Nephron (organoid): Measurements from ENCODE around the gene PRKN.

Experiments
- H3K27ac Mint-ChIP-seq, 3 experiments: 2 replicates each; pipeline ENCODE4 v1.8.0; 2020; ENCODE audit warnings: mixed read lengths in 3 of 3, mild to moderate bottlenecking in 2 of 3, moderate library complexity in 1 of 3
- H3K27me3 Mint-ChIP-seq: 2 replicates; pipeline ENCODE4 v1.8.0; 2021; ENCODE audit warnings: low read depth, mild to moderate bottlenecking, moderate library complexity, mixed read lengths
- H3K36me3 Mint-ChIP-seq: 2 replicates; pipeline ENCODE4 v1.8.0; 2020; ENCODE audit warnings: low read depth, mixed read lengths
- H3K4me1 Mint-ChIP-seq: 2 replicates; pipeline ENCODE4 v1.8.0; 2020; ENCODE audit warnings: mixed read lengths
- H3K4me3 Mint-ChIP-seq, 3 experiments: 2 replicates each; pipeline ENCODE4 v1.8.0; 2020; ENCODE audit warnings: mild to moderate bottlenecking in 3 of 3, mixed read lengths in 3 of 3, moderate library complexity in 2 of 3
- H3K9me3 Mint-ChIP-seq: 2 replicates; pipeline ENCODE4 v1.8.0; 2020; ENCODE audit warnings: mixed read lengths
- CTCF ChIP-seq, 3 experiments: fragments of 200-600 bp; sonication (generic); IDR thresholded peaks; one replicate each; pipeline ENCODE4 v1.5.0; 2021; ENCODE audit warnings: antibody characterized with exemption in 3 of 3; ENCODE audit not compliant: unreplicated experiment in 3 of 3

The PRKN gene

DNA sequence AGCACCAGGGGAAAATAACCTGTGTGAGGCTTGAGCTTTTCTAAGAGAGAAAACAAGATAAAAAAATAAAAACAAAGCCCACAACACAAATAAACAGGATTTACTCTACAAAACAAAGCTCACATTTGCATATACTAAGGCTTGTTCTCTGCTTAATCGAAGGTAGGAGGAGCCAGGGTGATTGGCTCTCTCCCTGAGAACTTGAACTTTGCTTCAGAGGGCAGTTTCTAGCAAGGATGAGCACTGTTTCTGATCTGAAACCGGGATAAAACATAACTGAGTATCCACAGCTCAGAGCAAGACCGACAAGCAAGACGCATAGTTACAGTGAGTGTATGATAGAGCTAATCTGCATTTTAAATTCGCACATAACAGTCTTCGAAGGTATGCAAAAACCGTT is 200.6 kb downstream of the PRKN start:
- Mint-ChIP-seq H3K36me3 (no peaks in the 10 kb centered on the region), H3K4me1 (no peaks in the 10 kb centered on the region), H3K4me3 (no peak overlapping the region), H3K27me3 (no peaks in the 10 kb centered on the region), H3K9me3 (no peaks in the 10 kb centered on the region), H3K27ac (no peak overlapping the region)
- no peak for TF ChIP-seq CTCF (IDR thresholded peaks at IDR 0.05; ENCODE audit: unreplicated experiment in 3 of 3)

- no peaks in the 10 kb centered on the region for H3K9me3 Mint-ChIP-seq
These were observed 202.4 kb downstream of the PRKN start for GRCh38 chr6:162525181-162525580.

DNA sequence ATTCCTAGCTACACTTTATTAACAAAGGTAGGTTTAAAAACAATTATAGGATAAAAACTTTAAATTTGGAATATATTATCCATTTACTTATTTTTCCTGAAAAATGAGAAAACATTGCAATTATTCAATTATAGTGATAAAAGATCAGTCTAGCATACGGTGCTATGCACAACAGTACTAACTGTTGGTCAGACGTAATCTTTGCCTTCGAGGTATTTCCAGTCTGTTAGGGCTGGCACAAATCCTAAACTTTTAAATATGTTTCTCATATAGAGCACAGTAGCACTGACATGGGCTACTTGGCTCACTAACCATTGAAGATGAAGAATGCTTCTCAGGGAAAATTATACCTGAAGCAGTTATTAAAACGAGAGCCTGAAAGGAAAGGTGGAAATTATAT is 214.8 kb downstream of the PRKN start:
- no peak overlapping the region for H3K4me3 Mint-ChIP-seq
- H3K4me1 Mint-ChIP-seq, result peaks cover 6% of the 10 kb centered on the region
- no peaks in the 10 kb centered on the region for H3K9me3 Mint-ChIP-seq
- no peak overlapping the region for H3K27ac Mint-ChIP-seq
- H3K36me3 Mint-ChIP-seq, result no peaks in the 10 kb centered on the region
- TF ChIP-seq CTCF (IDR thresholded peaks at IDR 0.05; ENCODE audit: unreplicated experiment in 3 of 3), result no peak
- peaks cover 4% of the 10 kb centered on the region for H3K27me3 Mint-ChIP-seq

More at GRCh38 chr6:162525181-162525580, 202.4 kb downstream of the PRKN start:
- Mint-ChIP-seq H3K27me3 (no peaks in the 10 kb centered on the region), H3K4me3 (no peak overlapping the region), H3K27ac (peak overlapping the region in 1 of 3 experiments; percentile 9), H3K4me1 (no peaks in the 10 kb centered on the region), H3K36me3 (no peaks in the 10 kb centered on the region)
- TF ChIP-seq CTCF (IDR thresholded peaks at IDR 0.05; ENCODE audit: unreplicated experiment in 3 of 3), result no peak

- no peak overlapping the region for H3K4me3 Mint-ChIP-seq
- no peaks in the 10 kb centered on the region for H3K4me1 Mint-ChIP-seq
- no peak overlapping the region for H3K27ac Mint-ChIP-seq
- H3K9me3 Mint-ChIP-seq, result no peaks in the 10 kb centered on the region
- no peaks in the 10 kb centered on the region for H3K27me3 Mint-ChIP-seq
- no peaks in the 10 kb centered on the region for H3K36me3 Mint-ChIP-seq
- no peak for TF ChIP-seq CTCF (IDR thresholded peaks at IDR 0.05; ENCODE audit: unreplicated experiment in 3 of 3)
These were observed 230.2 kb downstream of the PRKN start for GRCh38 chr6:162497389-162497788.

- Mint-ChIP-seq H3K9me3 (no peaks in the 10 kb centered on the region), H3K27ac (no peak overlapping the region), H3K27me3 (peaks cover 4% of the 10 kb centered on the region), H3K4me1 (peaks cover 11% of the 10 kb centered on the region), H3K36me3 (no peaks in the 10 kb centered on the region), H3K4me3 (no peak overlapping the region)
- no peak for TF ChIP-seq CTCF (IDR thresholded peaks at IDR 0.05; ENCODE audit: unreplicated experiment in 3 of 3)
These were observed 233.6 kb downstream of the PRKN start for GRCh38 chr6:162493917-162494316.

DNA sequence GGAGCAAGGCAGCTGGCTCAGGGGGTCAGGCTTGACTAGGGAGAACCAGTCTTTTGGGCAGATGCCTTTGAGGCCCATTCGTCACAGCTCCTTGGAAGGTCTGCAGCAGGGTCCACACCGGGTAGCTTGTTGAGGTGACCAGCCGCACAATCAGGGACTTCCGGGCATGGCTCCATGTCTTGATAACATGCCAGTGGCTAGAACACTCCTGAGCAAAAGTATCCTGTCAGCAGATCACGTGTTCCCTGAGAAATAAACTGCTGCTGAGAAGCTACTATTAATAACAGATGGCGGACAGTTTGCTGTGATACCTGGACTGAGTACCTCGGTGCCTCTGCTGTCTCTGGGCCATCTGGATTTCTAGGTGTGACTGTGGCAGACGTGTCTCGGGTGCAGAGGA is 235.9 kb downstream of the PRKN start:
- H3K4me1 Mint-ChIP-seq, result peaks cover 12% of the 10 kb centered on the region
- no peak overlapping the region for H3K4me3 Mint-ChIP-seq
- no peaks in the 10 kb centered on the region for H3K9me3 Mint-ChIP-seq
- no peak for TF ChIP-seq CTCF (IDR thresholded peaks at IDR 0.05; ENCODE audit: unreplicated experiment in 3 of 3)
- H3K36me3 Mint-ChIP-seq, result no peaks in the 10 kb centered on the region
- H3K27me3 Mint-ChIP-seq, result peaks cover 6% of the 10 kb centered on the region
- H3K27ac Mint-ChIP-seq, result no peak overlapping the region
